ENCODE data around the gene MAP2K7.

DNA sequence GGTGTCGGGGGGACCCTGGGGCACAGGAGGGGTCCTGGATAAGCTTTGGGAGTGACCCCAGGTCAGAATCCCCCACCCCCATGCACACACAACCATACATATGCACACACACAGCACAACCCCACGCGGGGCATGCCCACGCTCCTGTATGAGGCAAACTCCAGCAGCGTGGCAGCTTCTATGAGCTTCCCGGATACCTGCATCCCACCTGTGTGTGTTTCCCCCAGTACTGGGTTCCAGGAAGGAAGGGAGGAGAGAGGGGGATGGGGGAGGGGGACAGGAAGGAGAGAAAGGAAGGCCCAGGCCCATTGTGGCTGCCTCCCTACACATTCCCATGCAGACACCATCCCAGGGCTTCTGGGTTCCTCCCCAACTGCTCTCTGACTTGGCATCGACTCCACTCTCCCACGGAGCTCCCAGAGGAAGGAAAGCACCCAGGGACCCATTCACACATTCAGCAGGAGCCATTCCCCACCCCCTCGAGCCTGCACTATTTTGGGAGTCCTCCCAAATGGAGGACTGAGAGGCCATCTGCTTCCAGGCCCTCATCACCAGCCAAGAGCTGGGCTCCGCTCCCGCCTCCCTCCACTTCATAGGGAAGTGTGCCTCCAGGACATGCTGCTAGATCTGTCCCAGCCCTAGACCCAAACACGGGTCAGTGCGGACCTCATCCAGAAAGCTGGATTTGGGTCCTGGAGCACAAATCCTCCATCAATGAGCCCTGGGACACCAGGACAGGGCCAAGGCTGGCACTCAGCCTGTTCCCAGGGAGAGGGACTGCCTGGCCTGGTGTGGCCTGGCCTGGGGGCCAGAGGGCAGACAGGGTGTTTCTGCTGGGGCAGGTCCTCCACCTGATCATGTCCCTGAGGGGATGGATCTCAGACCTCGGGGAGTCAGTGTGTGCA is 42.7 kb upstream of the MAP2K7 start:
- no peak for TF ChIP-seq YY1 (IDR thresholded peaks at IDR 0.05; ENCODE audit: extremely low read depth, insufficient replicate concordance, low read depth, low read length)
- TF ChIP-seq RAD21 (IDR thresholded peaks at IDR 0.05; ENCODE audit: low read depth) = no peak
- TF ChIP-seq CTCF (IDR thresholded peaks at IDR 0.05 in 2 of 3, conservative IDR thresholded peaks at IDR 0.05 in 1 of 3; ENCODE audit: borderline replicate concordance in 1 of 3, insufficient read depth in 1 of 3, low read depth in 2 of 3, low read length in 2 of 3) = no peak
- no peak for TF ChIP-seq POLR2A (IDR thresholded peaks at IDR 0.05; ENCODE audit: borderline replicate concordance, extremely low read depth, insufficient read depth, insufficient read length)
- TF ChIP-seq JUND (IDR thresholded peaks at IDR 0.05) = no peak
- TF ChIP-seq EZH2phosphoT487 (IDR thresholded peaks at IDR 0.05; ENCODE audit: borderline replicate concordance) = no peak
- no peak for TF ChIP-seq ZFX (IDR thresholded peaks at IDR 0.05)
- TF ChIP-seq POLR2AphosphoS5 (IDR thresholded peaks at IDR 0.05; ENCODE audit: low read depth, low read length) = no peak
- TF ChIP-seq ZNF274 (IDR thresholded peaks at IDR 0.05; ENCODE audit: low read depth, low read length) = no peak
- no peak for TF ChIP-seq FOSL1 (IDR thresholded peaks at IDR 0.05; ENCODE audit: low read depth)

Measured in HCT116 (cell line).